HCT116 (cell line): Measurements from ENCODE around the gene PCYT1A. TPM values are rescaled to one million over a fixed set of nuclear protein-coding genes. Genes with fewer than 3 reads are reported as not detected.

Experiments
- ATAC-seq: fragments of 200-7000 bp; cut with Tn5 transposase; 2 replicates; pipeline ENCODE4 v1.9.1; 2020; ENCODE audit warnings: mild to moderate bottlenecking, moderate library complexity
- BruUV-seq: library from RNA; stranded (reverse); fragments of 400-500 nt; replicated peaks from 2 replicates; lab custom pipeline; 2021; lab: Mats Ljungman, UMichigan
- CTCF ChIA-PET: fragments of 300-600 bp; sonication (Branson Sonifier 250); formaldehyde crosslinking; loops from one replicate; lab custom pipeline; 2021; ENCODE audit warnings: antibody characterized with exemption; lab: Charles Lee
- POLR2A ChIA-PET: fragments of 300-600, 350-600 bp; sonication (Branson Sonifier 250); formaldehyde crosslinking; loops from one replicate; lab custom pipeline; 2021; ENCODE audit warnings: antibody characterized with exemption; lab: Charles Lee
- RAD21 ChIA-PET, 2 experiments: fragments of 300-600 bp; sonication (Branson Sonifier 250); formaldehyde crosslinking; loops; one replicate each; lab custom pipeline; 2023; ENCODE audit warnings: low total read pairs in 2 of 2; ENCODE audit not compliant: uncharacterized antibody in 2 of 2, unreplicated experiment in 2 of 2, low non-redundant PET in 1 of 2; lab: Charles Lee
- DNase-seq: peaks from one replicate; pipeline ENCODE4 v3.0.0-alpha.2; 2010; ENCODE audit warnings: low read depth, low spot score
- H2AFZ ChIP-seq: fragments of 200-600 bp; shearing (Covaris generic), sonication (generic); 2 replicates; pipeline ENCODE4 v1.6.1; 2017; ENCODE audit warnings: low read depth, mixed run types, mixed read lengths, antibody characterized with exemption, low read length; ENCODE audit not compliant: poor library complexity, severe bottlenecking
- H3K27ac ChIP-seq: 2 replicates; pipeline ENCODE4 v1.5.1; 2012; ENCODE audit warnings: low read depth, low read length
- H3K27me3 ChIP-seq: fragments of 200-600 bp; sonication (generic); 2 replicates; pipeline ENCODE4 v1.6.1; 2016; ENCODE audit warnings: mixed run types, low read length, mixed read lengths; ENCODE audit not compliant: insufficient read depth
- H3K36me3 ChIP-seq, 2 experiments: fragments of 200-500 bp in 1 of 2; fragments of 200-600 bp in 1 of 2; sonication (Bioruptor generic) in 1 of 2; sonication (generic) in 1 of 2; 2 replicates each; pipeline versions ENCODE4 v1.5.1 to v1.6.1; 2014 to 2016; ENCODE audit warnings: low read length in 2 of 2, inconsistent platforms in 1 of 2, mixed read lengths in 1 of 2, mixed run types in 1 of 2; ENCODE audit not compliant: insufficient read depth in 2 of 2, control insufficient read depth in 1 of 2
- H3K4me1 ChIP-seq, 2 experiments: fragments of 200-600 bp in 1 of 2; sonication (generic) in 1 of 2; 2 replicates each; pipeline versions ENCODE4 v1.5.1 to v1.6.1; 2012 to 2017; ENCODE audit warnings: low read length in 2 of 2, inconsistent platforms in 1 of 2, mild to moderate bottlenecking in 1 of 2, mixed read lengths in 1 of 2, mixed run types in 1 of 2, moderate library complexity in 1 of 2; ENCODE audit not compliant: insufficient read depth in 2 of 2, control insufficient read depth in 1 of 2
- H3K4me2 ChIP-seq: fragments of 200-600 bp; sonication (generic); 2 replicates; pipeline ENCODE4 v1.6.1; 2017; ENCODE audit warnings: mixed run types, low read length, mixed read lengths
- H3K4me3 ChIP-seq, 2 experiments: fragments of 200-600 bp in 1 of 2; sonication (generic) in 1 of 2; replicated peaks in 1 of 2; 2 replicates each; pipeline ENCODE4 v1.5.1; 2011 to 2016; ENCODE audit warnings: low read length in 2 of 2, control low read depth in 1 of 2, low read depth in 1 of 2, mild to moderate bottlenecking in 1 of 2, mixed read lengths in 1 of 2, mixed run types in 1 of 2
- H3K79me2 ChIP-seq: fragments of 200-600 bp; sonication (generic); 2 replicates; pipeline ENCODE4 v1.6.1; 2017; ENCODE audit warnings: mild to moderate bottlenecking, mixed run types, low read length, moderate library complexity, mixed read lengths; ENCODE audit not compliant: insufficient read depth
- H3K9ac ChIP-seq: fragments of 200-600 bp; sonication (generic); 2 replicates; pipeline ENCODE4 v1.6.1; 2016; ENCODE audit warnings: low read length, mixed read lengths
- H3K9me2 ChIP-seq: fragments of 200-600 bp; sonication (generic), shearing (Covaris generic); 2 replicates; pipeline ENCODE4 v1.6.1; 2017; ENCODE audit warnings: mixed run types, mild to moderate bottlenecking, moderate library complexity; ENCODE audit not compliant: insufficient read depth
- H3K9me3 ChIP-seq, 2 experiments: fragments of 200-500 bp in 1 of 2; fragments of 200-600 bp in 1 of 2; sonication (Bioruptor generic) in 1 of 2; sonication (generic) in 1 of 2; 2 replicates each; pipeline ENCODE4 v1.6.1; 2014 to 2017; ENCODE audit warnings: low read length in 2 of 2, mixed read lengths in 2 of 2, inconsistent platforms in 1 of 2, low read depth in 1 of 2, mild to moderate bottlenecking in 1 of 2, mixed run types in 1 of 2, moderate library complexity in 1 of 2; ENCODE audit not compliant: control insufficient read depth in 1 of 2, insufficient read depth in 1 of 2
- H4K20me1 ChIP-seq: fragments of 200-600 bp; sonication (generic), shearing (Covaris generic); 2 replicates; pipeline ENCODE4 v1.6.1; 2017; ENCODE audit warnings: mixed run types, mild to moderate bottlenecking, moderate library complexity; ENCODE audit not compliant: insufficient read depth
- ATF3 ChIP-seq: IDR thresholded peaks from 2 replicates; pipeline ENCODE4 v1.6.1; 2012
- CBX3 ChIP-seq: IDR thresholded peaks from 2 replicates; pipeline ENCODE4 v1.6.1; 2012; ENCODE audit warnings: low read depth
- CEBPB ChIP-seq: IDR thresholded peaks from 2 replicates; pipeline ENCODE4 v1.6.1; 2012; ENCODE audit warnings: low read depth
- CTCF ChIP-seq, 3 experiments: fragments of 200-600 bp in 1 of 3; sonication (generic) in 1 of 3; IDR thresholded peaks in 2 of 3; conservative IDR thresholded peaks in 1 of 3; 2 replicates each; pipeline ENCODE4 v1.5.1; 2012 to 2017; ENCODE audit warnings: low read depth in 2 of 3, low read length in 2 of 3, antibody characterized with exemption in 1 of 3, borderline replicate concordance in 1 of 3, control low read depth in 1 of 3, mild to moderate bottlenecking in 1 of 3, mixed read lengths in 1 of 3, mixed run types in 1 of 3, moderate library complexity in 1 of 3; ENCODE audit not compliant: insufficient read depth in 1 of 3
- ELF1 ChIP-seq: IDR thresholded peaks from 2 replicates; pipeline ENCODE4 v1.6.1; 2012; ENCODE audit warnings: low read depth, borderline replicate concordance
- EZH2phosphoT487 ChIP-seq: fragments of 200-600 bp; IDR thresholded peaks from 2 replicates; pipeline ENCODE4 v1.6.1; 2018; ENCODE audit warnings: antibody characterized with exemption, borderline replicate concordance
- FOSL1 ChIP-seq: IDR thresholded peaks from 2 replicates; pipeline ENCODE4 v1.6.1; 2012; ENCODE audit warnings: low read depth
- MAX ChIP-seq: IDR thresholded peaks from 2 replicates; pipeline ENCODE4 v1.6.1; 2012
- SRF ChIP-seq: IDR thresholded peaks from 2 replicates; pipeline ENCODE4 v1.6.1; 2012; ENCODE audit warnings: low read depth
- ZFX ChIP-seq: fragments of 450-650 bp; IDR thresholded peaks from 2 replicates; pipeline ENCODE4 v1.6.1; 2017
- intact Hi-C: fragments of 100-400 bp; cut with micrococcal nuclease; formaldehyde crosslinking; loops from 2 replicates; pipeline ENCODE4 v1.10.0; 2022
- total RNA-seq: library from RNA; stranded (reverse); gene quantifications from one replicate; pipeline ENCODE4 v1.2.1, GENCODE V29; 2021; ENCODE audit not compliant: unreplicated experiment
- TF ChIP-seq, protein P1 (sequence below): IDR thresholded peaks from 2 replicates; pipeline ENCODE4 v1.6.1; 2012; ENCODE audit warnings: low read depth

Gene PCYT1A
- total RNA-seq, 1 experiment from 2014 or later: 32.1 TPM

GRCh38 chr3:196323016-196323415 lies 35.5 kb upstream of the PCYT1A start:
- POLR2A ChIA-PET: no interaction called here
- peaks cover 5 to 21% of the 10 kb centered on the region in 2 experiments; a peak in 3 of 4 replicates for H3K4me1 ChIP-seq
- ATAC-seq (no peak), DNase-seq (no peak)
- H3K4me3 ChIP-seq: no peak overlapping the region
- no peaks in the 10 kb centered on the region for H3K36me3 ChIP-seq
- intact Hi-C loops: no loop called here
- H3K79me2 ChIP-seq: no peaks in the 10 kb centered on the region
- no peaks in the 10 kb centered on the region for H3K9me2 ChIP-seq
- H3K27me3 ChIP-seq: no peaks in the 10 kb centered on the region
- RAD21 ChIA-PET: no interaction called here
- no peak overlapping the region for H3K27ac ChIP-seq
- no peak for TF ChIP-seq SRF
- TF ChIP-seq ELF1: no peak
- TF ChIP-seq, protein P1, sequence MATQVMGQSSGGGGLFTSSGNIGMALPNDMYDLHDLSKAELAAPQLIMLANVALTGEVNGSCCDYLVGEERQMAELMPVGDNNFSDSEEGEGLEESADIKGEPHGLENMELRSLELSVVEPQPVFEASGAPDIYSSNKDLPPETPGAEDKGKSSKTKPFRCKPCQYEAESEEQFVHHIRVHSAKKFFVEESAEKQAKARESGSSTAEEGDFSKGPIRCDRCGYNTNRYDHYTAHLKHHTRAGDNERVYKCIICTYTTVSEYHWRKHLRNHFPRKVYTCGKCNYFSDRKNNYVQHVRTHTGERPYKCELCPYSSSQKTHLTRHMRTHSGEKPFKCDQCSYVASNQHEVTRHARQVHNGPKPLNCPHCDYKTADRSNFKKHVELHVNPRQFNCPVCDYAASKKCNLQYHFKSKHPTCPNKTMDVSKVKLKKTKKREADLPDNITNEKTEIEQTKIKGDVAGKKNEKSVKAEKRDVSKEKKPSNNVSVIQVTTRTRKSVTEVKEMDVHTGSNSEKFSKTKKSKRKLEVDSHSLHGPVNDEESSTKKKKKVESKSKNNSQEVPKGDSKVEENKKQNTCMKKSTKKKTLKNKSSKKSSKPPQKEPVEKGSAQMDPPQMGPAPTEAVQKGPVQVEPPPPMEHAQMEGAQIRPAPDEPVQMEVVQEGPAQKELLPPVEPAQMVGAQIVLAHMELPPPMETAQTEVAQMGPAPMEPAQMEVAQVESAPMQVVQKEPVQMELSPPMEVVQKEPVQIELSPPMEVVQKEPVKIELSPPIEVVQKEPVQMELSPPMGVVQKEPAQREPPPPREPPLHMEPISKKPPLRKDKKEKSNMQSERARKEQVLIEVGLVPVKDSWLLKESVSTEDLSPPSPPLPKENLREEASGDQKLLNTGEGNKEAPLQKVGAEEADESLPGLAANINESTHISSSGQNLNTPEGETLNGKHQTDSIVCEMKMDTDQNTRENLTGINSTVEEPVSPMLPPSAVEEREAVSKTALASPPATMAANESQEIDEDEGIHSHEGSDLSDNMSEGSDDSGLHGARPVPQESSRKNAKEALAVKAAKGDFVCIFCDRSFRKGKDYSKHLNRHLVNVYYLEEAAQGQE: no peak
- TF ChIP-seq CTCF (IDR thresholded peaks at IDR 0.05 in 2 of 3, conservative IDR thresholded peaks at IDR 0.05 in 1 of 3; ENCODE audit: borderline replicate concordance in 1 of 3, insufficient read depth in 1 of 3, low read depth in 2 of 3, low read length in 2 of 3): no peak
- TF ChIP-seq ATF3: no peak
- TF ChIP-seq CBX3: no peak
- TF ChIP-seq CEBPB: no peak
- no peak for TF ChIP-seq ZFX
- TF ChIP-seq EZH2phosphoT487: no peak
- no peak for TF ChIP-seq MAX
- no peak for TF ChIP-seq FOSL1
- H2AFZ ChIP-seq: no peak overlapping the region
- no peaks in the 10 kb centered on the region for H3K9me3 ChIP-seq
- H3K4me2 ChIP-seq: no peak overlapping the region
- H4K20me1 ChIP-seq: no peaks in the 10 kb centered on the region
- BruUV-seq: no TSS peak
- no peak overlapping the region for H3K9ac ChIP-seq
- CTCF ChIA-PET: no interaction called here
